ENCODE data around the gene EFNA5.

EFNA5 gene

DNA sequence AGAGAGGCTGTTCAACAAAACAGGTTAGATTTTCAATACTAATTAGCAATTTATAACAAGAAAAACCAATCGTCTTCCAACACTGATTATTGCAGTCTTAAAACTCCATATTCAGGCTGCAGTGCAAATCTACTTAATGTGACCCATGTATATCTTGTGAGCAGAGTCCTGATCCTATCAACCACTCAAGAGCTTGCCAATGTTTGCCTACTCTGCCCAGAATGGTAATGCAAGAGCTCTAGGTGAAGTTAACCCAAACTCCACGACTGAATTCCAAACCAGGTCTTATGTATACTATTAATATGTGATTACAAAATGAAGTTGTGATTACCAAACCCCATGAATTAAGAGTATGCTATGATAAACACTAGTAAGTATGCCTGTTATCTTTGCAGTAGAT is 17.1 kb downstream of the EFNA5 start:
- no peak for ATAC-seq
- TF ChIP-seq TOX (CRISPR knock-in tag; IDR thresholded peaks at IDR 0.05; ENCODE audit: borderline replicate concordance): no peak
- TF ChIP-seq ZFP3 (CRISPR knock-in tag; IDR thresholded peaks at IDR 0.05): no peak
- no peak for TF ChIP-seq POU6F1 (CRISPR knock-in tag; IDR thresholded peaks at IDR 0.05; ENCODE audit: borderline replicate concordance, low read depth)
- TF ChIP-seq GLIS3 (CRISPR knock-in tag; IDR thresholded peaks at IDR 0.05): no peak
- TF ChIP-seq ESRRG (CRISPR knock-in tag; IDR thresholded peaks at IDR 0.05): no peak
- no peak for TF ChIP-seq ZNF70 (CRISPR knock-in tag; IDR thresholded peaks at IDR 0.05)
- TF ChIP-seq RARB (CRISPR knock-in tag; IDR thresholded peaks at IDR 0.05): no peak
- TF ChIP-seq ZNF565 (CRISPR knock-in tag; conservative IDR thresholded peaks at IDR 0.05; ENCODE audit: low read depth): no peak
- no peak for TF ChIP-seq CSRNP3 (CRISPR knock-in tag; IDR thresholded peaks at IDR 0.05)
- no peak for TF ChIP-seq PPARA (CRISPR knock-in tag; IDR thresholded peaks at IDR 0.05; ENCODE audit: borderline replicate concordance)

- no peak for TF ChIP-seq TOX (CRISPR knock-in tag; IDR thresholded peaks at IDR 0.05; ENCODE audit: borderline replicate concordance)
- no peak for TF ChIP-seq ARNTL (CRISPR knock-in tag; IDR thresholded peaks at IDR 0.05; ENCODE audit: borderline replicate concordance, low read depth)
- TF ChIP-seq ZNF70 (CRISPR knock-in tag; IDR thresholded peaks at IDR 0.05): no peak
- TF ChIP-seq SNAI2 (CRISPR knock-in tag; IDR thresholded peaks at IDR 0.05): no peak
- TF ChIP-seq GLIS3 (CRISPR knock-in tag; IDR thresholded peaks at IDR 0.05): no peak
- TF ChIP-seq ZNF565 (CRISPR knock-in tag; conservative IDR thresholded peaks at IDR 0.05; ENCODE audit: low read depth): no peak
- TF ChIP-seq, protein P1, sequence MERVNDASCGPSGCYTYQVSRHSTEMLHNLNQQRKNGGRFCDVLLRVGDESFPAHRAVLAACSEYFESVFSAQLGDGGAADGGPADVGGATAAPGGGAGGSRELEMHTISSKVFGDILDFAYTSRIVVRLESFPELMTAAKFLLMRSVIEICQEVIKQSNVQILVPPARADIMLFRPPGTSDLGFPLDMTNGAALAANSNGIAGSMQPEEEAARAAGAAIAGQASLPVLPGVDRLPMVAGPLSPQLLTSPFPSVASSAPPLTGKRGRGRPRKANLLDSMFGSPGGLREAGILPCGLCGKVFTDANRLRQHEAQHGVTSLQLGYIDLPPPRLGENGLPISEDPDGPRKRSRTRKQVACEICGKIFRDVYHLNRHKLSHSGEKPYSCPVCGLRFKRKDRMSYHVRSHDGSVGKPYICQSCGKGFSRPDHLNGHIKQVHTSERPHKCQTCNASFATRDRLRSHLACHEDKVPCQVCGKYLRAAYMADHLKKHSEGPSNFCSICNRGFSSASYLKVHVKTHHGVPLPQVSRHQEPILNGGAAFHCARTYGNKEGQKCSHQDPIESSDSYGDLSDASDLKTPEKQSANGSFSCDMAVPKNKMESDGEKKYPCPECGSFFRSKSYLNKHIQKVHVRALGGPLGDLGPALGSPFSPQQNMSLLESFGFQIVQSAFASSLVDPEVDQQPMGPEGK (CRISPR knock-in tag; IDR thresholded peaks at IDR 0.05; ENCODE audit: borderline replicate concordance): no peak
- no peak for TF ChIP-seq CSDC2 (CRISPR knock-in tag; IDR thresholded peaks at IDR 0.05)
- TF ChIP-seq CSRNP3 (CRISPR knock-in tag; IDR thresholded peaks at IDR 0.05): no peak
- no peak for TF ChIP-seq RARB (CRISPR knock-in tag; IDR thresholded peaks at IDR 0.05)
- no peak for TF ChIP-seq POU6F1 (CRISPR knock-in tag; IDR thresholded peaks at IDR 0.05; ENCODE audit: borderline replicate concordance, low read depth)
- ATAC-seq: no peak
These were observed 17.7 kb downstream of the EFNA5 start for GRCh38 chr5:107652839-107653607.

- ATAC-seq: no peak
- TF ChIP-seq ESRRG (CRISPR knock-in tag; IDR thresholded peaks at IDR 0.05) (no peak), POU6F1 (CRISPR knock-in tag; IDR thresholded peaks at IDR 0.05; ENCODE audit: borderline replicate concordance, low read depth) (no peak), BACH2 (CRISPR knock-in tag; IDR thresholded peaks at IDR 0.05; ENCODE audit: borderline replicate concordance) (no peak), CSRNP3 (CRISPR knock-in tag; IDR thresholded peaks at IDR 0.05) (no peak), TOX (CRISPR knock-in tag; IDR thresholded peaks at IDR 0.05; ENCODE audit: borderline replicate concordance) (no peak), ISL1 (CRISPR knock-in tag; IDR thresholded peaks at IDR 0.05) (no peak), ZNF8 (CRISPR knock-in tag; IDR thresholded peaks at IDR 0.05) (no peak), GLIS3 (CRISPR knock-in tag; IDR thresholded peaks at IDR 0.05) (no peak), OSR1 (CRISPR knock-in tag; IDR thresholded peaks at IDR 0.05) (no peak), ZNF70 (CRISPR knock-in tag; IDR thresholded peaks at IDR 0.05) (no peak), ZFP30 (CRISPR knock-in tag; IDR thresholded peaks at IDR 0.05) (no peak), ARNTL (CRISPR knock-in tag; IDR thresholded peaks at IDR 0.05; ENCODE audit: borderline replicate concordance, low read depth) (no peak), TCF4 (CRISPR knock-in tag; IDR thresholded peaks at IDR 0.05; ENCODE audit: borderline replicate concordance) (no peak), ZC3H10 (CRISPR knock-in tag; IDR thresholded peaks at IDR 0.05) (no peak), ZNF565 (CRISPR knock-in tag; conservative IDR thresholded peaks at IDR 0.05; ENCODE audit: low read depth) (no peak), ZFP3 (CRISPR knock-in tag; IDR thresholded peaks at IDR 0.05) (no peak), RARB (CRISPR knock-in tag; IDR thresholded peaks at IDR 0.05) (no peak)
- TF ChIP-seq, protein P1 (CRISPR knock-in tag; IDR thresholded peaks at IDR 0.05; ENCODE audit: borderline replicate concordance): no peak
These were observed 18.3 kb downstream of the EFNA5 start for GRCh38 chr5:107652408-107652807.
